Keratinocyte (primary cell): ENCODE data around the gene ARMC2. TPM values are rescaled to one million over a fixed set of nuclear protein-coding genes. Genes with fewer than 3 reads are reported as not detected.
"Not testable (repeated sequence)": the region's sequence is repeated elsewhere in the genome, so short reads cannot be mapped to it uniquely, and the experiment has no call there.

Source experiments
- DNase-seq: peaks from one replicate; pipeline ENCODE4 v3.0.0-alpha.2; 2011; ENCODE audit warnings: low read depth, missing footprints, low spot score
- FAIRE-seq: peaks from 2 replicates; lab custom pipeline; 2011; peaks lifted over from hg19 to GRCh38; lab: Jason Lieb, UNC
- H2AFZ ChIP-seq: 2 replicates; pipeline ENCODE4 v1.6.0; 2012; ENCODE audit warnings: low read length, control low read depth, inconsistent platforms; ENCODE audit not compliant: control insufficient read depth
- H3K27ac ChIP-seq: 2 replicates; pipeline ENCODE4 v1.5.1; 2011; ENCODE audit warnings: low read length; ENCODE audit not compliant: control insufficient read depth, insufficient read depth
- H3K27me3 ChIP-seq: 3 replicates; pipeline ENCODE4 v1.6.0; 2011; ENCODE audit warnings: low read length; ENCODE audit not compliant: control insufficient read depth, insufficient read depth; ENCODE audit errors: extremely low read depth
- H3K36me3 ChIP-seq, 2 experiments: 2 replicates in 1 of 2; 3 replicates in 1 of 2; pipeline ENCODE4 v1.5.1; 2011; ENCODE audit warnings: low read length in 2 of 2, mild to moderate bottlenecking in 1 of 2; ENCODE audit not compliant: control insufficient read depth in 2 of 2, insufficient read depth in 2 of 2; ENCODE audit errors: extremely low read depth in 1 of 2
- H3K4me1 ChIP-seq: 3 replicates; pipeline ENCODE4 v1.5.1; 2011; ENCODE audit warnings: low read length; ENCODE audit not compliant: control insufficient read depth, insufficient read depth; ENCODE audit errors: extremely low read depth
- H3K4me2 ChIP-seq: 3 replicates; pipeline ENCODE4 v1.6.0; 2011; ENCODE audit warnings: low read depth, low read length; ENCODE audit not compliant: control insufficient read depth, insufficient read depth; ENCODE audit errors: extremely low read depth
- H3K4me3 ChIP-seq, 3 experiments: fragments of 200-600 bp in 1 of 3; sonication (generic) in 1 of 3; 2 replicates in 2 of 3; 3 replicates in 1 of 3; pipeline ENCODE4 v1.5.1; 2011 to 2016; ENCODE audit warnings: low read length in 3 of 3, mild to moderate bottlenecking in 3 of 3, control low read depth in 2 of 3, inconsistent platforms in 1 of 3, low read depth in 1 of 3, mixed read lengths in 1 of 3, mixed run types in 1 of 3, moderate library complexity in 1 of 3; ENCODE audit not compliant: control insufficient read depth in 2 of 3, insufficient read depth in 2 of 3; ENCODE audit errors: extremely low read depth in 1 of 3
- H3K79me2 ChIP-seq: 2 replicates; pipeline ENCODE4 v1.6.0; 2012; ENCODE audit warnings: low read length; ENCODE audit not compliant: control insufficient read depth, insufficient read depth
- H3K9ac ChIP-seq: 3 replicates; pipeline ENCODE4 v1.6.0; 2011; ENCODE audit warnings: low read length; ENCODE audit not compliant: control insufficient read depth, insufficient read depth; ENCODE audit errors: extremely low read depth
- H3K9me1 ChIP-seq: 3 replicates; pipeline ENCODE4 v1.6.0; 2011; ENCODE audit warnings: low read length; ENCODE audit not compliant: control insufficient read depth, insufficient read depth; ENCODE audit errors: extremely low read depth
- H3K9me3 ChIP-seq: 2 replicates; pipeline ENCODE4 v1.5.1; 2012; ENCODE audit warnings: low read depth, low read length; ENCODE audit not compliant: control insufficient read depth
- H4K20me1 ChIP-seq: 3 replicates; pipeline ENCODE4 v1.6.0; 2011; ENCODE audit warnings: low read length; ENCODE audit not compliant: control insufficient read depth, insufficient read depth; ENCODE audit errors: extremely low read depth
- CTCF ChIP-seq, 3 experiments: IDR thresholded peaks in 1 of 3; conservative IDR thresholded peaks in 1 of 3; optimal IDR thresholded peaks in 1 of 3; 2 replicates in 2 of 3; 3 replicates in 1 of 3; pipeline versions ENCODE3 to v1.5.1; 2011; ENCODE audit warnings: low read length in 3 of 3, mild to moderate bottlenecking in 3 of 3, moderate library complexity in 2 of 3, control low read depth in 1 of 3, inconsistent platforms in 1 of 3; ENCODE audit not compliant: insufficient read depth in 2 of 3; ENCODE audit errors: extremely low read depth in 1 of 3
- EZH2 ChIP-seq: IDR thresholded peaks from one replicate; pipeline ENCODE4 v1.6.1; 2012; ENCODE audit warnings: inconsistent platforms, mild to moderate bottlenecking, low read length, moderate library complexity
- dilution Hi-C: fragments of 300-500 bp; cut with MboI; formaldehyde crosslinking; loops from one replicate; pipeline ENCODE4 v1.7.0; 2020; ENCODE audit warnings: low sequenced_read_pairs; ENCODE audit not compliant: extremely low pct_ligation_motif_present
- polyA plus RNA-seq, 5 experiments: library from polyadenylated mRNA; depleted of rRNA in 3 of 5; stranded (reverse) in 3 of 5; stranded (forward) in 1 of 5; unstranded in 1 of 5; fragments of >200 nt; gene quantifications; 1 replicate in 1 of 5; 2 replicates in 3 of 5; 3 replicates in 1 of 5; pipeline versions ENCODE4 v1.2.1 to v1.2.3, GENCODE V29; 2011 to 2012; ENCODE audit warnings: missing spikeins in 2 of 5, low read depth in 1 of 5, low replicate concordance in 1 of 5

ARMC2 gene
- polyA plus RNA-seq, 1 donor (not counting 4 experiments of a cell fraction or from before 2014, with no cell fraction given) = 3.8 TPM

DNA sequence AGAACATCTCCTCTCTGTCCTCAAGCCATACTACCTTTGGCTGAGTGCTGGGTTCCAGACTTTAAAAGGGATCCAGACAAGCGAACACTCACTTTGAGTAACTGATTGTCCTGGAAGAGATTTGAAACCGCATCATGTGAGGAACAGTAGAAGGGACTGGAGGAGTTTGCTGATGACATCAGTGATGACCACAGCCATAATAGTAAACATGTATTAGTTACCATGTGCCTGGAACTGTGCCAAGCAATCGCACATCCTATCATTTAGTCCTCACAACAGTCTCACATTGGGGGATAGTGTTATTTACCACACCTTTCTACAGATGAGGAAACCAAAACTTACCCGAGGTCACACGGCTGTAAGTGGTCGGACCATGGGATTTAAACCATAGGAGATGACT lies 39.8 kb downstream of the ARMC2 start:
- no peaks in the 10 kb centered on the region for H3K4me1 ChIP-seq

GRCh38 chr6:108888745-108889144 lies 40.5 kb downstream of the ARMC2 start:
- Histone ChIP-seq H3K36me3 (no peaks in the 10 kb centered on the region), H3K9me3 (no peaks in the 10 kb centered on the region), H4K20me1 (no peaks in the 10 kb centered on the region), H3K4me1 (no peaks in the 10 kb centered on the region), H3K79me2 (no peaks in the 10 kb centered on the region), H3K27ac (no peak overlapping the region), H3K4me3 (no peak overlapping the region), H3K27me3 (no peaks in the 10 kb centered on the region), H3K9me1 (no peaks in the 10 kb centered on the region), H3K4me2 (no peak overlapping the region), H2AFZ (no peak overlapping the region), H3K9ac (no peak overlapping the region)
- FAIRE-seq (no peak), DNase-seq (no peak)
- TF ChIP-seq EZH2 = no peak
- TF ChIP-seq CTCF (optimal IDR thresholded peaks at IDR 0.05 in 1 of 3, IDR thresholded peaks at IDR 0.05 in 1 of 3, conservative IDR thresholded peaks at IDR 0.05 in 1 of 3; ENCODE audit: extremely low read depth in 1 of 3, insufficient read depth in 2 of 3, low read length in 3 of 3) = no peak
- dilution Hi-C loops = no loop called here

More for the DNA sequence above, 39.8 kb downstream of the ARMC2 start:
- no peaks in the 10 kb centered on the region for H4K20me1 ChIP-seq
- H3K27ac ChIP-seq = no peak overlapping the region
- no peaks in the 10 kb centered on the region for H3K27me3 ChIP-seq
- no peaks in the 10 kb centered on the region for H3K79me2 ChIP-seq
- H3K4me3 ChIP-seq = no peak overlapping the region
- DNase-seq (no peak), FAIRE-seq (no peak)
- no peaks in the 10 kb centered on the region for H3K9me1 ChIP-seq
- dilution Hi-C loops = no loop called here
- TF ChIP-seq CTCF (optimal IDR thresholded peaks at IDR 0.05 in 1 of 3, IDR thresholded peaks at IDR 0.05 in 1 of 3, conservative IDR thresholded peaks at IDR 0.05 in 1 of 3; ENCODE audit: extremely low read depth in 1 of 3, insufficient read depth in 2 of 3, low read length in 3 of 3) = no peak
- TF ChIP-seq EZH2 = no peak
- H2AFZ ChIP-seq = no peak overlapping the region
- H3K36me3 ChIP-seq = no peaks in the 10 kb centered on the region
- H3K9ac ChIP-seq = no peak overlapping the region
- H3K9me3 ChIP-seq = no peaks in the 10 kb centered on the region
- no peak overlapping the region for H3K4me2 ChIP-seq

- H3K4me1 ChIP-seq, FAIRE-seq, H3K4me3 ChIP-seq, H3K9me1 ChIP-seq, H3K36me3 ChIP-seq, H3K9ac ChIP-seq, H3K79me2 ChIP-seq, H3K9me3 ChIP-seq, DNase-seq, H3K4me2 ChIP-seq, H3K27me3 ChIP-seq, dilution Hi-C loops, H2AFZ ChIP-seq, H4K20me1 ChIP-seq, H3K27ac ChIP-seq: not testable (repeated sequence)
These were observed 42.7 kb downstream of the ARMC2 start for GRCh38 chr6:108890898-108891297.
